PC-9 (cell line): ENCODE measurements around the gene ESD. TPM values are rescaled to one million over a fixed set of nuclear protein-coding genes. Genes with fewer than 3 reads are reported as not detected.

Source experiments
- BruUV-seq: library from RNA; stranded (reverse); fragments of 400-500 nt; replicated peaks from 2 replicates; lab custom pipeline; 2021; lab: Mats Ljungman, UMichigan
- CTCF ChIA-PET: fragments of 300-600 bp; sonication (Branson Sonifier 250); formaldehyde crosslinking; loops from one replicate; lab custom pipeline; 2022; ENCODE audit warnings: antibody characterized with exemption; lab: Charles Lee
- POLR2A ChIA-PET: fragments of 300-600 bp; sonication (Branson Sonifier 250); formaldehyde crosslinking; loops from one replicate; lab custom pipeline; 2022; ENCODE audit warnings: antibody characterized with exemption; ENCODE audit not compliant: unreplicated experiment; lab: Charles Lee
- DNase-seq, 2 experiments: peaks; one replicate each; pipeline versions ENCODE4 v3.0.0 to v3.0.0-alpha.2; 2015 to 2022; ENCODE audit warnings: mixed read lengths in 1 of 2
- H2AFZ ChIP-seq: fragments of 200-600 bp; sonication (generic); 2 replicates; pipeline ENCODE4 v1.8.1; 2017; ENCODE audit warnings: antibody characterized with exemption
- H3F3A ChIP-seq: fragments of 200-600 bp; sonication (generic); 2 replicates; pipeline ENCODE4 v1.8.1; 2017; ENCODE audit warnings: antibody characterized with exemption, mild to moderate bottlenecking, low read depth; ENCODE audit not compliant: insufficient read depth
- H3K27ac ChIP-seq: fragments of 200-600 bp; sonication (generic); 2 replicates; pipeline ENCODE4 v1.6.1; 2016; ENCODE audit warnings: mixed run types
- H3K27me3 ChIP-seq: fragments of 200-600 bp; sonication (generic); 2 replicates; pipeline ENCODE4 v1.6.1; 2016; ENCODE audit warnings: low read depth, mixed run types; ENCODE audit not compliant: insufficient read depth
- H3K36me3 ChIP-seq: fragments of 200-600 bp; sonication (generic); 2 replicates; pipeline ENCODE4 v1.6.1; 2016; ENCODE audit warnings: low read depth, mixed run types
- H3K4me1 ChIP-seq: fragments of 200-600 bp; sonication (generic); replicated peaks from 2 replicates; pipeline ENCODE4 v1.6.1; 2016; ENCODE audit warnings: mixed run types; ENCODE audit not compliant: insufficient read depth
- H3K4me2 ChIP-seq: fragments of 200-600 bp; sonication (generic); 2 replicates; pipeline ENCODE4 v1.6.1; 2017; ENCODE audit warnings: mixed run types
- H3K4me3 ChIP-seq: fragments of 200-600 bp; sonication (generic); 2 replicates; pipeline ENCODE4 v1.6.1; 2016; ENCODE audit warnings: mixed run types
- H3K79me2 ChIP-seq: fragments of 200-600 bp; sonication (generic); 2 replicates; pipeline ENCODE4 v1.6.1; 2017; ENCODE audit warnings: low read depth, mixed run types
- H3K9me2 ChIP-seq: fragments of 200-600 bp; sonication (generic); 2 replicates; pipeline ENCODE4 v1.8.1; 2017; ENCODE audit warnings: mild to moderate bottlenecking; ENCODE audit not compliant: insufficient read depth
- H3K9me3 ChIP-seq: fragments of 200-600 bp; sonication (generic); 2 replicates; pipeline ENCODE4 v1.8.1; 2016; ENCODE audit warnings: low read depth; ENCODE audit not compliant: insufficient read depth
- H4K20me1 ChIP-seq: fragments of 200-600 bp; sonication (generic); 2 replicates; pipeline ENCODE4 v1.8.1; 2017; ENCODE audit not compliant: insufficient read depth
- CTCF ChIP-seq: fragments of 200-600 bp; sonication (generic); conservative IDR thresholded peaks from 2 replicates; pipeline ENCODE4 v1.6.1; 2017; ENCODE audit warnings: mixed run types, antibody characterized with exemption, mild to moderate bottlenecking, moderate library complexity
- EZH2 ChIP-seq: fragments of 200-600 bp; sonication (generic); IDR thresholded peaks from 2 replicates; pipeline ENCODE4 v1.8.0; 2017; ENCODE audit warnings: antibody characterized with exemption, low read depth
- intact Hi-C: fragments of 100-400 bp; cut with micrococcal nuclease; formaldehyde crosslinking; loops from one replicate; pipeline ENCODE4 v1.10.0; 2022; ENCODE audit not compliant: unreplicated experiment
- total RNA-seq: library from RNA; stranded (reverse); gene quantifications from 2 replicates; pipeline ENCODE4 v1.2.3, GENCODE V29; 2021

ESD gene
- total RNA-seq, 1 experiment from 2014 or later = 58.5 TPM

GRCh38 chr13:46726347-46726746 is 70.6 kb downstream of the ESD start:
- no peak for DNase-seq
- no TSS peak for BruUV-seq
- H3K79me2 ChIP-seq = no peaks in the 10 kb centered on the region
- H3K4me2 ChIP-seq = no peak overlapping the region
- ChIA-PET CTCF (no interaction called here), POLR2A (interaction anchor here (0.7 kb wide), 1 partner anchor 1219 kb away, joined by 3 read pairs; no protein-coding TSS in a partner anchor)
- H3K9me3 ChIP-seq = no peaks in the 10 kb centered on the region
- H3F3A ChIP-seq = no peaks in the 10 kb centered on the region
- H4K20me1 ChIP-seq = no peaks in the 10 kb centered on the region
- TF ChIP-seq EZH2 (no peak), CTCF (no peak)
- intact Hi-C loops = no loop called here
- H3K27ac ChIP-seq = no peak overlapping the region
- H3K9me2 ChIP-seq = no peaks in the 10 kb centered on the region
- no peaks in the 10 kb centered on the region for H3K4me1 ChIP-seq
- H3K27me3 ChIP-seq = no peaks in the 10 kb centered on the region
- H3K4me3 ChIP-seq = no peak overlapping the region
- peaks cover 4% of the 10 kb centered on the region; the same call in 1 of the 2 replicates for H3K36me3 ChIP-seq
- H2AFZ ChIP-seq = no peak overlapping the region

Other genes starting within 250 kb of the ESD start
- gene LRCH1, start 244.0 kb downstream of the ESD start, total RNA-seq = 10.5 TPM in 2 replicates
- gene HTR2A, start 99.9 kb upstream of the ESD start, total RNA-seq = not detected in 2 replicates